ENCODE measurements around the gene TRIM39.

The TRIM39 gene

DNA sequence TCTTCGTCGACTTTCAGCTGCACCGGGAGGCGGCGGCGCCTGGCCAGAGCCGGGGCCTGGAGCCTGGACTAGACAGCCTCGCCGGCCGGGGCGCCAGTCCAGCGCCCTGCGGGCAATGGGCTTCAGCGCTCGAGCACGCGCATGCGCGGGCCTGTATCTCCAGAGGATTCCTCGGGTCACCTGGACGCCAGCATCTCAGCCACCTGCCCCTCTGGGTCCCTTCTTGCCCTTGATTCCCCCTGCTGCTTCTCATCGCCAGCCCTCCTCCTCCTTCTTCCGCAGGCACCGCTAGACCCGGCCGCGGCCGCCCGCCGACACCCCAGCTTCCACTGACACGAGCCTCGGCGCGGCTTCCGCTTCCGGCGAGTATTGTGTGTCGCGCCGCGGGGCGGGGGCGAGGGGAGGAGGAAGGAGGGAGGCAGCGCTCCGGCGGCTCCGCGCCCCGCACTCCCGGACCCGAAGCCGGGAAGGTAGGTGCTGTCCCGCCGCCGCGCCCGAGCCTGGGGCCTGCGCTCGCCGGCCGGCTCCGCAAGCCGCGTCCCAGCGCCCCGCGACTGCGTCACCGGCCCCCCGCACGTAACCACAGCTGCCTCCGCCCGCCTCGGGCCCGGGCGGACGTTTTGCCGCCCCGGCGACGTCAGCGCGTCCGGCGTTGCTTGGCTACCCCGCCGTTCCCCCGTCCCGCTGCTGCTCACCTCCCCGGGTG, at the start of gene TRIM39:
TSS of gene TRIM39 (plus strand) at position 402 of the 706 bp plus-strand sequence. CDS start 2,391 bp downstream, outside the sequence.
- DNase-seq: peak; percentile 95

DNA sequence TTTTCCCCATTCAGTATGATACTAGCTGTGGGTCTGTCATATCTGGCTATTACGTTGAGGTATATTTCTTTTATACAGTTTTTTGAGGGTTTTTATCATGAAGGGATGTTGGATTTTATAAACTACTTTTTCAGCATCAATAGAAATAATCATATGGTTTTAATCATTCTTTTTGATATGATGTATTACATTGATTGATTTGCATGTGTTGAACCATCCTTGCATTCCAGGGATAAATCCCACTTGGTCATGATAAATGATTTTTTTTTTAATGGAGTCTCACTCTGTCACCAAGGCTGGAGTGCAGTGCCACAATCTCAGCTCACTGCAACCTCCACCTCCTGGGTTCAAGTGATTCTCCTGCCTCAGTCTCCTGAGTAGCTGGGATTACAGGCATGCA, 45.7 kb upstream of the TRIM39 start:
- DNase-seq: peak; percentile 27

DNA sequence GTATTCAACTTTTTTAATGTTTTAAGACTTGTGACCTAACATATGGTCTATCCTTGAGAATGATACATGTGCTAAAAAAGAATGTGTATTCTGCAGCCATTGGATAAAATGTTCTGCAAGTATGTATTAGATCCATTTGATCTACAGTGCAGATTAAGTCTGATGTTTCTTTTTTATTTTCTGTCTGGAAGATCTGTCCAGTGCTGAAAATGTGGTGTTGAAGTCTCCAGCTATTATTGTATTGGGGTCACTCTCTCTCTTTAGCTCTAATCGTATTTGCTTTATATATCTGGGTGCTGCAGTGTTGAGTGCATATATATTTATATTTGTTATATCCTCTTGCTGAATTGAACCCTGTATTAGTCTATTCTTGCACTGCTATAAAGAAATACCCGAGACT, 44.2 kb upstream of the TRIM39 start:
- DNase-seq: no peak

DNA sequence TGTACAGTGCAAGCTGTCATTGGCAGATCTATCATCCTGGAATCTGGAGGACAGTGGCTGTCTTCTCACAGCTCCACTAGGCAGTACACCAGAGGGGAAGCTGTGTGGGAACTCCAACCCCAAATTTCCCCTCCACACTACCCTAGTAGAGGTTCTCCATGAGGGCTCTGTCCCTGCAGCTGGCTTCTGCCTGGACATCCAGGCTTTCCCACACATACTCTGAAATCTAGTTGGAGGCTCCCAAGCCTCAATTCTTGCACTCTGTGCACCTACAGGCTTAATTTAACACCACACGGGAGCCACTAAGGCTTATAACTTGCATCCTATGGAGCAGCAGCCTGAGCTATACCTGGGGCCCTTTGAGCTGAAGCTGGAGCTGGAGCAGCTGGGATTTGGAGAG, 43.0 kb upstream of the TRIM39 start:
- no peak for DNase-seq

DNA sequence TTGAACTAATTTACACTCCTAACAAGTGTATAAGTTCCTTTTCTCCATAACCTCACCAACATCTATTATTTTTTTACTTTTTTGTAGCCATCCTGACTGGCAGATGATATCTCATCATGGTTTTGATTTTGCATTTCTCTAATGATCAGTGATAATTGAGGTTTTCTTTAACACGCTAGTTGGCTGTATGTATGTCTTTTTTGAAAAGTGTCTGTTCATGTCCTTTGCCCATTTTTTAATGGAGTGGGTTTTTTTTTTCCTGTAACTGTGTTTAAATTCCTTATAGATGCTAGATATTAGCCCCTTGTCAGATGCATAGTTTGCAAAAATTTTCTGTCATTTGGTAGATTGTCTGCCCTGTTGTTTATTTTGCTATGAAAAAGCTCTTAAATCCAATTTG, 39.6 kb upstream of the TRIM39 start:
- DNase-seq: no peak

DNA sequence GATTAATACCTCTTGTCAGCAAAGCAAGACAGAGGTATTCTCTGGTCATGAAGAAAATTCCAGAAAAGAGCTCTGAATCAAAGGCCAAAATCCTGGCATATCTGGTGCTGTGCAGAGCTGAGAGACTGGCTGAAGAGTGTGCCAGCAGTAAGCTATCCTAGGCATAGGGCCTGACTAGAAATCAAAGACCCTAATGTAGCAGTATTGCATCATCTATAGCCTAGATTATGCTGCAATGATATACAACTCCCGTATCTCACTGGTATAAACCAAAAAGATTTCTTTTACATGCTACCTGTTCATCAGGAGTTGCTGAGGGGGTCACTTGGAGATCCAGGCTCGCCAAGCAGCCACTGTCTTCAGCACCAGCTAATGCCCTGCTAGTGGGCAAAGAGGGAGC, 30.9 kb upstream of the TRIM39 start:
- no peak for DNase-seq

DNA sequence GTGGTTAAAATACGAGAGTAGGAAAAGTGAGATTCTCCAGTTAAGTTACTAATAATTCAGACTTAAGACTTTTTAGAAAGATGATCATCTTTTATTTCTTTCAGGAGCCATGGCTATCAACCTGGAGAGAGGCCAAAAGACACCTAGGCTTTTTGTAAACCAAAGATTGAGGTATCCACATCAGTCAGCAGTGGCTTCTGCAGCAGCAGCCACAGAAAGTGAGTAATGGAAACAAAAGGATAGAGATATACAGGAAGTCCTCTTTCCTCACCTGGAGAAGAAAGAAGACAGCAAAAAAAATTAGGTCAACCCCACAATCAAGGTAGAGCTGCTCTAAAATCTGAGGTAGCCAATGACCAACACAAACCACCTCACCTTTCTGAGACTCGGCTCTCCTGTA, 22.7 kb upstream of the TRIM39 start:
- DNase-seq: no peak

DNA sequence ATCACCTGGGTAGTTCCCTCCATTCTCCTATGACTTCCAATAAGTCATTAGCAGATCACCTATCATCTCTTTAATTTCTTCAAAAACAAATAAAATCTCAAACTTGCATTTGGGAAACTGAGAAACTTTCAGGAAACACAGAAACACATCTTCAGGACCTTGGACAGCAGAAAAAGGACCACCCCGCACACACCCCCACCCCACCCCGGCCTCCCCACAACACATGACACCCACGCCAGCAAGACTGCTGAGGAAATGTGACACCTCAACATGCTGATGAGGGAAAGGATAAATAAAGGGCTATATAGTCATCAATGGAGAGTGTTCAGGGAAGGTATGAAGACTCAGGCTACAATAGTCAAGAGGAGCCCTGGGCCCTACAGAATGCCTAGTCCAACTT, 15.6 kb upstream of the TRIM39 start:
- peak; percentile 5 for DNase-seq

DNA sequence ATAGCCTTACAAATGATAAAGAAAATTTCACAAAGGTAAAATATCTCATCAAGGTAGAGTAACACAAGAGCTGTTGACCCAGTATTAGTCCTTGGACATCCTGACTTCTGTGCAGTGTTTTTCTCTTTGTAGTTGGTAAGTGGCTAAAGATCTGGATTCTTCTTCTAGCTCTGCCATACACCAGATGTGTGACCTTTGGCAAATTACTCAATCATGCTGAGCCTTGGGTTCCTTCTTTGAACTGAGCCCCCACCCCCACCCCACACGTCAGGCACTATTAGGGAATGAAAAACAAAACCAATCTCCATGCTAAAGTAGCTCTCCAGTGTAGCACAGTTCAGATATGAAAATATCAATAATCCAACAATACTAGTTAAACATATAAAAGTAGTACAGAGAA, 15.1 kb upstream of the TRIM39 start:
- DNase-seq: no peak

DNA sequence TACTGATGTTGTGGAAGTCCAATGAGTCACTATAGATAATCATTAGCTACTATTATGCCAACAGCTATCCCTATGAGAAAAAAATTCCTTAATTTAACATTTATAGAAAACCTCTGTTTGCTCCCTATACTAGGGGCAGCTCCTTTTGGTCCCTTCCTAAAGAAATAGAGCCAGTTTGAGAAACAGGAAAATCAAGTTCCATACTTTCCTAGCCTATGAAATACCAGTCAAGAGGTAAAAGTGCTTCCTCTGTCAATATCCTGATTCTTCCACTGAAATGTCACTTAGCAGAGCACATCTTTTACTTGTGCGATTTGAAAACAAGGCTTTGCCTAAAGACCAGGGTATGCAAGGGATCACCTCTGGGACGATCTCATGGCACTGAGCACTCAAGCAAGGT, 14.5 kb upstream of the TRIM39 start:
- DNase-seq: no peak

DNA sequence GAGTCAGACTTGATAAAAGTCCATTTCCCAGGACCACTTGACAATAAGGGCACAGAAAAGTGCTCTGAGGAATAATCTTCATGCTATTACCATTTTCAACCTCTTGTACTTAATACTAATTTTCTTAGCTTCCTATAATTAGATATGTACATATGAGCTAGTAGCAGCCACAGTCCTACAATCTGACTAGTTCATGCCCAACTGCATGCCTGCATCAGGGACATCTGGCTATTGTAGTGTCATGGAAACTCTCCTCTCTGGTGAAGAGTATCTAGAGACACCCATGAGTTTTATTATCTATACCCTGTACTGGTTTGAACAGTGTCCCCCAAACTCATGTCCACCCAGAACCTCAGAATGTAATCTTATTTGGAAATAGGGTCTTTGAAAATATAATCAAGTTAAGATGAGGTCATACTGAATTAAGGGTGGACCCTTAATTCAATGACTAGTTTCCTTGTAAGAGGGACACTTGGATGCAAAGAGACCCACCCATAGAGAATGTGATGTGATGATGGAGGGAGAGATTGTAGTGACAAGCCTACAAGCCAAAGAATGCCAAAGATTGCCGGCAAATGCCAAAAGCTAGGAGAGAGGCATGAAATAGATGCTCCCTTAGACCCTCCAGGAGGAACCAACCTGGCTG, 13.9 kb upstream of the TRIM39 start:
- DNase-seq: no peak

DNA sequence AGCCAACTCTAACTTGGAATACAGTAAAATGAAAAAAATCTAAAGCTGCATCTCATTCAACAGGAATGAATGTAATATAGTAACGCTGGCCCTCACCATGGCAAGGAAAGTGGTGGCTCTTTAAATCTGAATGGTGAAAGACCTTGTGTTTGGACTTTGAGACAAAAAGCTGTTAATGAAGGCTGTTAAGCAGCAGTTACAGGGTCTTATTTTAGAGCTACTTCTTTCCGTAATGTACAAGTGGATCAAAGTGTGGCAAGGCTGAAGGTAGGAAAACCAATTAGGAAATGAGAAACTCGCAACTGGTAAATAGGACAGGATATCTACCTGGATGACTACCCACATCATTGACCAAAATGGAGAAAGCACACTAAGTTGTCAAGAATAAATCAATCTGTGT, 11.6 kb upstream of the TRIM39 start:
- DNase-seq: no peak

DNA sequence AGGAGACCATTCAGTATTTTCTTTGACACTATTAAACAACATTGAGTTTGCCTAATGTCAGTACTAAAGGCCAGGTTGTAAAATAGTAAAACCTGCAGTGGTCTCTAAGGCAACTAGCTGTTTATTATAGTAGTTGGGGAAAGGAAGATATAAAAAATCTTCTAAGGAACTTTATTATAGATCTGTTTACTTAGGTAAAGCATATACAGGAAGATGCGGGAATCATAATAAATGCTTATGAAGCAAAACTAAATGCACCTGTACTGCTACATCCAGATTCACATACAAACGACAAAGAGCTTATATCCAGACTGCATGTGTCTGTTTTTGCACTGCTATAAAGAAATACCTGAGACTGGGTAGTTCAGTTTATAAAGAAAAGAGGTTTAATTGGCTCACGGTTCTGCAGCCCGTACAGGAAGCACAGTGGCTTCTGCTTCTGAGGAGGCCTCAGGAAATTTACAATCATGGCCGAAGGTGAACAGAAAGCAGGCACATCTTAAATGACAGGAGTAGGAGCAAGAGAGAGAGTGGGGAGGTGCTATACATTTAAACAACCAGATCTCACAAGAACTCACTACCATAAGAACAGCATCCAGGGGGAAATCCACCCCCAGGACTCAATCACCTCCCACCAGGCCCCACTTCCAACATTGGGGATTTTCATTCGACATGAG, 8.7 kb upstream of the TRIM39 start:
- no peak for DNase-seq

DNA sequence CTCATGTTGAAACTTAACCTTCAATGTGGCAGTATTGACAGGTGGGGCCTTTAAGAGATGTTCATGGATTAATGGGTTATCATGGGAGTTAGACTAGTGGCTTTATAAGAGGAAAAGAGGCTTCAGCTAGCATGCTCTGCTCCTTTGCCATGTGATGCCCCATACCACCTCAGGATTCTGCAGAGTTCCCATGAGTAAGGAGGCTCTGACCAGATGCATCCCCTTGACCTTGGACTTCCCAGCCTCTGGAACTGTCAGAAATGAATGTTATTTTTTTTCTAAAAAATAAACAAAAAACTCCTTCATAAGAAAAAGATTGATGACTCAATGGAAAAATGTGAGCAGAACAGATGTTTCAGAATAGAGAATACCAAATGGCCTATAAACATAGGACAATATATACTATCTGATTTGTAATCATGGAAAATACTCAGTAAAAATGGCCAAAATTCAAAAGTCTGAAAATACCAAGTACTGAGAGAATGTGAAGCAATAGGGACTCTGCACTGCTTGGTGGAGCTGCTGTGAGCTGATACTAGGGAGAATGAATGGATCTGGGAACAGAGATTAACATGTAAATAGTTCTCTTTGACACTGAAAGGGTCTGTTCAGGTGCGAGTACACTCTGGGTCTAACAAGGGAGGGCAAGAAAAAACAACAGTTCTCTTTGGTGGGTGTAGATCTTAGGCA, 7.4 kb upstream of the TRIM39 start:
- DNase-seq: no peak

DNA sequence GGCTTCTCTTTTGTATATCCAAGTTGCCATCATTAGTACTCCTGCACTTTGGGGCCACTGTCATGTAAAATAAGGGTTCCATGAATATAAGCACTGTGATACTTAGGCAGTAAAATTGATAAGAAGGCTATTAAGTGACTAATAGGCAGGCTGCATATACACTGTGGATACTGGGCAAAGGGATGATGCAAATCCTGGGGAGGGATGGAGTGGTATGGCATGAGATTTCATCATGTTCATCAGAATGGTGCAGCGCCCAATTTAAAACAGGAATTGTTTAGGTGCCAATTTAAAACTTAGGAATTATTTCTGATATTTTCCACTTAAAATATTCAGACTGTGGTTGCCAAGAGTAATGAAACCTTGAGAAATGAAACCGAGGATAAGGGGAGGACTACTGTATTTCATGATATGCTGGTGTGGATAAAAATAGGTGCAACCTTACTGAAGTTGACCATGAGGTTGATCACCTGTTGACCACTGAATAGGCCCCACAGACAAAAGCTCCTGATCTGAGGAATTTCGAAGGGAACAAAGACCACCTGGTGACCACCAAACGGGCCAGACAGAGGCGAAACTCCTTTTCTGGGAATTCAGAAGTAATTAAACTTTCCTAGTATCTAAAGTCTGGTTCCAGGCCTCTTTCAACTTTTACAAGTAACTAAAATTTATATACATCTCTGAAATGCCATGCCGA, 4.9 kb upstream of the TRIM39 start:
- no peak for DNase-seq

DNA sequence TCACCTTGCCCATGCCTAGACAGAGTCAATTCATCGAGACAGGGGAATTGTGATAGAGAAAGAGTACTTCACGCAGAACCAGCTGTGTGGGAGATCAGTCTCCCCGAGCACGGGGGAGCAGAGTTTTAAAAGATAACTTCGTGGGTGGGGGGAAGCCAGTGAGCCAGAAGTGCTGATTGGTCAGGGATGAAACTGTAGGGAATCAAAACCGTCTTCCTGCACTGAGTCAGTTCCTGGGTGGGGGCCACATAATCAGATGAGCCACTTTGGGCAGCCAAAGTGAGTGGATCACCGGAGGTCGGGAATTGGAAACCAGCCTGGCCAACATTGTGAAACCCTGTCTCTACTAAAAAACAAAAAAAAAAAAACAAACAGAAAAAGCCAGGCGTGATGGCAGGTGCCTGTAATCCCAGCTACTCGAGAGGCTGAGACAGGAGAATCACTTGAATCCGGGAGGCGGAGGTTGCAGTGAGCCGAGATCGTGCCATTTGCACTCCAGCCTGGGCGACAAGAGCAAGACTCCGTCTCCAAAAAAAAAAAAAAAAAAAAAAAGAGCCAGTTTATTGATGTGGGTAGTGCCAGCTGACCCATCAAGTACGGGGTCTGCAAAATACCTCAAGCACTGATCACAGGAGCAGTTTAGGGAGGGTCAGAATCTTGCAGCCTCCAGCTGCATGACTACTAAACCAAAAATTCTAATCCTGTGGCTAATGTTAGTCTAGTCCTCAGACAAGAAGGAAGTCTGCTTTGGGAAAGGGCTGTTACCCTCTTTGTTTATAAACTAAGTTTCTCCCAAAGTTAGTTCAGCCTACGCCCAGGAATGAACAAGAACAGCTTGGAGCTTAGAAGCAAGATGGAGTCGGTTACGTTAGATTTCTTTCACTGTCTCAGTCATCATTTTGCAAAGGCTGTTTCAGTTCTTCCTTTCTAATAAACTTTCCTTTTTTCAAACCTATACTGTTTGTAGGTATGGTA, 3.9 kb upstream of the TRIM39 start:
- DNase-seq: no peak

DNA sequence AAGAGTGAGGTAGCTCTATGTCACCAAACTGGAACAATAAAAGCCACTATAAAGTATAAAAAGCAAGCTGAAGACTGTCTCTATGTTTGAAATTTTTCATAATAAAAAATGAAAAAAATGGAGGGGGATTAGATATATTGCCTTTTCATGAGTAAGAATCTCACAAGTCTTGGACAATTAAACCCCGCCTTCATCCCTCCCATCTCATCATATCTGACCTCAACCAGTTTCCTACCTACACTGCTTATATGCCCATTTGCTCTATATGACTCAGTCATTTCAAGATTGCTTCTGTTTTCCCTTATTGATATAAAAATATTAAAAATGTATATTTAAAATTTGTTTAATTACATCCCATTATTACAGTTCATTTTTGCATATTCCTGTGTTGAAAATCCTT, 2.9 kb upstream of the TRIM39 start:
- no peak for DNase-seq

DNA sequence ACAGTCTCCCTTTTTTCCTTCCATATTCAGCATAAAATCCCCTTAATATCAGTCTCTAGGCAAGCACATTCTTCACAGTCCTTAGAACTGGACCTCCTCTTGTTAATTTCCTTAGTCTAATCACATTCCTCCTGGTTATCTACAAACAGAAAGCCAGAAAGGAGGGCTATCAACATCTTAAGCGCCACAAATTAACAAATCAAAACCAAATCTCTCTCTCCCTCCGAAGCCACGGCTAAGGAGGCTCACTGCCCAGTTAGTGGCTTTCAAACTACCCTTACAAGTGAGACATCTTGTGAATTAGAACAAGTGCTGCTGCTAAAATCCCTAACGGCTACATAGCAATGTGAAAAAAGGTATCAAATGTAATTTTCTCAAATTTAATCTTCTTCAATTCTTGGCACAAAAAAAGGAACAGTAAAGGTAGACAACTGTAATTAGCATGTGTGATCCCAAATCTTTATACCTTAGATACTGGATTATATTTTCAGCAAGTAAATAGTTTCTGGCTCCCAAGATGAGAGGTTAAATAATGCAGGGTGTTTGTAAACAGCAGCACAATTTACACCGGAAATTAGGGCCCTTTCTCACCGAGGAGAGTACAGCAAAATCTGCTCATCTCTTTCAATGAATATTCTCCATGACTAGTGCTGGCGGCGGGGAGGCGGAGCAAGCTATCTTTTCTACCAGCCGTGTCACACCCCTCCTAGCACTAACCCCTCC, 1.4 kb upstream of the TRIM39 start:
- no peak for DNase-seq

DNA sequence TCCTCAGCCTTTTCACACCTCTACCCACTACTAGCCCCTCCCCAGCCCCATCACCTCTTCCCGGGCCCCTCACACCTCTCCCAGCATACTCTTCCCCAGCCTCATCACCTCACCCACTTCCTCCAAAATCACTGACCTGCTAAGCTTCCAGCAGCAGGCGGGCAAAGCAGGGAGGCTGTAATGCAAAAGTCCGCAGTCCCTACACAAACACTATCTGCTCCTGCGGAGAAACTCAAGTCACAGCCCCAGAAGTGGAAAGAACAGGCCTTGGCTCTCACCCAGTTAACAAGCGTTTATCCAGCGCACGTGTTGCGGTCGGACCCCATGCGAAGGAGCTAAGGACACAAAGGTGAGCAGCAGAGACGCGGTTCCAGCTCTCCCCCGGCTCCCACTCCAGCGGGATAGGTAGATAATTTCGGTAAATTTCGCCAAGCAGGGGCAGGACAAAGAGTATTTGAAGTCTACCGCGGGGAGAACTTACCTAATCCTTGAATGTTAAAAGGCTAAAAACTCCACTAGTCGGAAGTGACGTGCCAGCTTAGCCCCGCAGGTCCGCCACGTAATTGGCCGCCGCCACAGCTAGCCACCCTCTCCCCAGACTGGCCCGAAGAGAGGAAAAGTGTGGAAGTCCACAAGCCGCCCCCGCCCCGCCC, 728 bp upstream of the TRIM39 start:
- DNase-seq: no peak

DNA sequence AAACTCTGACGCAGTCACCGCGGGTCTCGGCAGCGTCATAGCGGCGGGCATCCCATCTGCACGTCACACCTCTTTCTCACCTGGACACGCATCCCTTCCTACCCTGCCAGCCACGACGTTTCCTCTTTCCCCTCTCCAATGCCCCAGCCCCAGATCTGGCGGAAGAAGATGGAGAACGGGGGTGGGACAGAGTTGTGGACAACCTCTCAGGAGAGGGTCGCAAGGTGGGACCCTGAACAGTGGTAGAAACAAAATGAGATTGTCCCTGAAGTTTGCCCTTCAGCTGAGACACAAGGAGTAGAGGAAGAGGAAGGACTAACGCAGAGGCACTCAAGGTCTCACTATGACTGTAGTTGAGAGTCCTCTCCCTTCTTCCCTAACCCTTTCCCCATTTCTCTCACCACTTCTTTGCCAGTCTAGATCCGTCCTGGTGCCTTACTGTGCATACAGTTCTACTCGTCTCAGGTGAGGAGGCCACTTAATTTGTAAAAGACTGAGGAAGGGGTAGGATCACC, 562 bp downstream of the TRIM39 start:
- DNase-seq: no peak
